Caco-2 (cell line): Measurements from ENCODE around the gene CHSY1. TPM values are rescaled to one million over a fixed set of nuclear protein-coding genes. Genes with fewer than 3 reads are reported as not detected.

ENCODE experiments used
- BruUV-seq: library from RNA; stranded (reverse); fragments of 400-500 nt; replicated peaks from 2 replicates; lab custom pipeline; 2021; lab: Mats Ljungman, UMichigan
- CTCF ChIA-PET: fragments of 300-600 bp; sonication (Branson Sonifier 250); formaldehyde crosslinking; loops from one replicate; lab custom pipeline; 2022; ENCODE audit warnings: antibody characterized with exemption; lab: Charles Lee
- POLR2A ChIA-PET: fragments of 300-600 bp; sonication (Branson Sonifier 250); formaldehyde crosslinking; loops from one replicate; lab custom pipeline; 2022; ENCODE audit warnings: antibody characterized with exemption; lab: Charles Lee
- DNase-seq, 2 experiments: peaks; one replicate each; pipeline versions ENCODE4 v3.0.0 to v3.0.0-alpha.2; 2020 to 2022
- H3K27me3 ChIP-seq: replicated peaks from 2 replicates; pipeline ENCODE4 v1.6.0; 2011; ENCODE audit warnings: low read length; ENCODE audit not compliant: control insufficient read depth, insufficient read depth
- H3K36me3 ChIP-seq: 2 replicates; pipeline ENCODE4 v1.5.1; 2011; ENCODE audit warnings: low read length; ENCODE audit not compliant: control insufficient read depth, insufficient read depth
- H3K4me1 ChIP-seq: fragments of 250-450 bp; sonication (Bioruptor Pico); 2 replicates; pipeline ENCODE4 v1.5.1; 2020; ENCODE audit warnings: mild to moderate bottlenecking
- H3K4me3 ChIP-seq: 2 replicates; pipeline ENCODE4 v1.5.1; 2011; ENCODE audit warnings: low read depth, mild to moderate bottlenecking, control low read depth, low read length
- H3K9me3 ChIP-seq: fragments of 250-450 bp; sonication (Bioruptor Pico); 2 replicates; pipeline ENCODE4 v1.5.1; 2020; ENCODE audit warnings: mild to moderate bottlenecking, moderate library complexity
- H3K27ac Mint-ChIP-seq: one replicate; pipeline ENCODE4 v1.8.0; 2022; ENCODE audit warnings: mixed read lengths; ENCODE audit not compliant: unreplicated experiment
- H3K27me3 Mint-ChIP-seq: one replicate; pipeline ENCODE4 v1.8.0; 2022; ENCODE audit warnings: mixed read lengths; ENCODE audit not compliant: insufficient read depth, unreplicated experiment
- H3K36me3 Mint-ChIP-seq: one replicate; pipeline ENCODE4 v1.8.0; 2022; ENCODE audit warnings: mild to moderate bottlenecking, mixed read lengths; ENCODE audit not compliant: insufficient read depth, unreplicated experiment
- H3K4me1 Mint-ChIP-seq: one replicate; pipeline ENCODE4 v1.8.0; 2022; ENCODE audit warnings: low read depth, mixed read lengths; ENCODE audit not compliant: unreplicated experiment
- H3K4me3 Mint-ChIP-seq: one replicate; pipeline ENCODE4 v1.8.0; 2022; ENCODE audit warnings: mild to moderate bottlenecking, moderate library complexity, mixed read lengths; ENCODE audit not compliant: unreplicated experiment
- H3K9me3 Mint-ChIP-seq: one replicate; pipeline ENCODE4 v1.8.0; 2022; ENCODE audit warnings: mixed read lengths; ENCODE audit not compliant: unreplicated experiment
- intact Hi-C: fragments of 100-400 bp; cut with micrococcal nuclease; formaldehyde crosslinking; loops from one replicate; pipeline ENCODE4 v1.10.0; 2022; ENCODE audit not compliant: unreplicated experiment
- total RNA-seq: library from RNA; stranded (reverse); gene quantifications from 2 replicates; pipeline ENCODE4 v1.2.3, GENCODE V29; 2022
- TF ChIP-seq, protein P1 (sequence below), 2 experiments: fragments of 200-600 bp in 1 of 2; IDR thresholded peaks; 1 replicate in 1 of 2; 2 replicates in 1 of 2; pipeline versions ENCODE4 v1.5.1 to v1.8.0; 2011 to 2022; ENCODE audit warnings: antibody characterized with exemption in 1 of 2, control low read depth in 1 of 2, inconsistent platforms in 1 of 2, low read depth in 1 of 2, low read length in 1 of 2, mild to moderate bottlenecking in 1 of 2, moderate library complexity in 1 of 2; ENCODE audit not compliant: insufficient read depth in 1 of 2, severe bottlenecking in 1 of 2, unreplicated experiment in 1 of 2

Gene CHSY1
- total RNA-seq, 1 experiment from 2014 or later, result 18.7 TPM

GRCh38 chr15:101242160-101242998 lies 9.5 kb downstream of the CHSY1 start:
- Mint-ChIP-seq H3K4me3 (no peak overlapping the region), H3K36me3 (peaks cover 13% of the 10 kb centered on the region), H3K27ac (no peak overlapping the region), H3K9me3 (no peaks in the 10 kb centered on the region), H3K4me1 (peaks cover 7% of the 10 kb centered on the region), H3K27me3 (no peaks in the 10 kb centered on the region)
- CTCF ChIA-PET, result no interaction called here
- H3K36me3 ChIP-seq, result no peaks in the 10 kb centered on the region
- no peaks in the 10 kb centered on the region for H3K9me3 ChIP-seq
- TF ChIP-seq, protein P1, sequence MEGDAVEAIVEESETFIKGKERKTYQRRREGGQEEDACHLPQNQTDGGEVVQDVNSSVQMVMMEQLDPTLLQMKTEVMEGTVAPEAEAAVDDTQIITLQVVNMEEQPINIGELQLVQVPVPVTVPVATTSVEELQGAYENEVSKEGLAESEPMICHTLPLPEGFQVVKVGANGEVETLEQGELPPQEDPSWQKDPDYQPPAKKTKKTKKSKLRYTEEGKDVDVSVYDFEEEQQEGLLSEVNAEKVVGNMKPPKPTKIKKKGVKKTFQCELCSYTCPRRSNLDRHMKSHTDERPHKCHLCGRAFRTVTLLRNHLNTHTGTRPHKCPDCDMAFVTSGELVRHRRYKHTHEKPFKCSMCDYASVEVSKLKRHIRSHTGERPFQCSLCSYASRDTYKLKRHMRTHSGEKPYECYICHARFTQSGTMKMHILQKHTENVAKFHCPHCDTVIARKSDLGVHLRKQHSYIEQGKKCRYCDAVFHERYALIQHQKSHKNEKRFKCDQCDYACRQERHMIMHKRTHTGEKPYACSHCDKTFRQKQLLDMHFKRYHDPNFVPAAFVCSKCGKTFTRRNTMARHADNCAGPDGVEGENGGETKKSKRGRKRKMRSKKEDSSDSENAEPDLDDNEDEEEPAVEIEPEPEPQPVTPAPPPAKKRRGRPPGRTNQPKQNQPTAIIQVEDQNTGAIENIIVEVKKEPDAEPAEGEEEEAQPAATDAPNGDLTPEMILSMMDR (IDR thresholded peaks at IDR 0.05; ENCODE audit: insufficient read depth in 1 of 2, low read depth in 1 of 2, low read length in 1 of 2, severe bottlenecking in 1 of 2, unreplicated experiment in 1 of 2), result no peak
- no peaks in the 10 kb centered on the region for H3K4me1 ChIP-seq
- POLR2A ChIA-PET, result no interaction called here
- DNase-seq, result no peak
- H3K4me3 ChIP-seq, result no peak overlapping the region
- no peaks in the 10 kb centered on the region for H3K27me3 ChIP-seq
- intact Hi-C loops, result no loop called here
- BruUV-seq, result no TSS peak

DNA sequence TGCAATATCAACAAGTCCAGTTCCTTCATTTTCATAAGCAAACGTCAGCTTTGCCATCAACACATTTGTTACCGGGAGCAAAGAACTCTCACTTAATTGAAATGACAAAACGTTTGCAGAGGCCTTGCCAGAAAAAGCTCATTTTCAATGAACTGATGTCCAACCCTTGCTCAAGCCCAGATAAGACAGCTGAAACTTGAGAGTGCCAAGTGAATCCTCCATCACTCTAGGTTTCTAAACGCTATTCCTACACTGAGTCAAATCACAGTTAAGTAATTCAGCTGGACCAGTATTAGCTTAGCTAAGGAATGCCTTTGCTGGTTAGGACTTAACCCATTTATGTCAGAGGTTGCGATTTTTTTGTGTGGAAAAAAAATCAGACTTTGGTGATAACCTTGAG lies 11.5 kb downstream of the CHSY1 start:
- ChIA-PET CTCF (interaction anchor here (0.8 kb wide), 1 partner anchor 12 kb away, joined by 6 read pairs; the partner anchor contains the start of gene CHSY1), POLR2A (no interaction called here)
- no peaks in the 10 kb centered on the region for H3K4me1 ChIP-seq
- H3K27me3 ChIP-seq, result no peaks in the 10 kb centered on the region
- BruUV-seq, result no TSS peak
- no peak for DNase-seq
- H3K27ac Mint-ChIP-seq, result no peak overlapping the region
- H3K9me3 ChIP-seq, result no peaks in the 10 kb centered on the region
- H3K4me3 Mint-ChIP-seq, result no peak overlapping the region
- intact Hi-C loops, result no loop called here
- peaks cover 14% of the 10 kb centered on the region for H3K36me3 Mint-ChIP-seq
- H3K4me1 Mint-ChIP-seq, result peaks cover 6% of the 10 kb centered on the region
- no peak overlapping the region for H3K4me3 ChIP-seq
- H3K27me3 Mint-ChIP-seq, result no peaks in the 10 kb centered on the region
- H3K36me3 ChIP-seq, result no peaks in the 10 kb centered on the region
- no peaks in the 10 kb centered on the region for H3K9me3 Mint-ChIP-seq
- TF ChIP-seq, protein P1 (IDR thresholded peaks at IDR 0.05; ENCODE audit: insufficient read depth in 1 of 2, low read depth in 1 of 2, low read length in 1 of 2, severe bottlenecking in 1 of 2, unreplicated experiment in 1 of 2), result no peak

DNA sequence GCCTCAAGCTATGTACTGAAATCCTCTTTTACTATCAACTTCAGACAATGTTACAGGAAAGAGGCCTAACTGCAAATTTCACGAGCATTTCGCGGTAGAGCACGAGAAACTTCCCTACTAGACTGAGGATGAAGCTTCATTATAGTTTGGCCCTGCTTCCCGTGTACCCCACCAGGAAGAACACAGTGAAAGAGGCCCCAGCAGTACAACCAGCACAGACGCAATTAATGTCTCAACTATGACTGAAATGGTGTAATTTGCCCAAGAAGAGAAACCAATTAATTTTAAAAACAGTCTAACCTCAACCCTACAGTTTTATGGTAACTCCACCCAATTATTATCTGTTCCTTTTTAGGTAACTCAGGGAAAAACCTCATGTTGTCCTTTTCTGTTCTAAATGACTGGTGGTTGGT lies 12.1 kb downstream of the CHSY1 start:
- intact Hi-C loops, result no loop called here
- CTCF ChIA-PET, result interaction anchor here (0.8 kb wide), 1 partner anchor 12 kb away, joined by 6 read pairs; the partner anchor contains the start of gene CHSY1

More for the DNA sequence above, 12.1 kb downstream of the CHSY1 start:
- Mint-ChIP-seq H3K36me3 (peaks cover 14% of the 10 kb centered on the region), H3K4me3 (no peak overlapping the region), H3K4me1 (peaks cover under 1% of the 10 kb centered on the region), H3K9me3 (no peaks in the 10 kb centered on the region), H3K27ac (no peak overlapping the region), H3K27me3 (no peaks in the 10 kb centered on the region)
- H3K9me3 ChIP-seq, result no peaks in the 10 kb centered on the region
- no peaks in the 10 kb centered on the region for H3K36me3 ChIP-seq
- BruUV-seq, result no TSS peak
- no peaks in the 10 kb centered on the region for H3K4me1 ChIP-seq
- no peak overlapping the region for H3K4me3 ChIP-seq
- DNase-seq, result no peak
- TF ChIP-seq, protein P1 (IDR thresholded peaks at IDR 0.05; ENCODE audit: insufficient read depth in 1 of 2, low read depth in 1 of 2, low read length in 1 of 2, severe bottlenecking in 1 of 2, unreplicated experiment in 1 of 2), result no peak
- POLR2A ChIA-PET, result interaction anchor here (0.6 kb wide), 1 partner anchor 475 kb away, joined by 4 read pairs; no protein-coding TSS in a partner anchor
- no peaks in the 10 kb centered on the region for H3K27me3 ChIP-seq
